ENCODE data around the gene LPIN3.

DNA sequence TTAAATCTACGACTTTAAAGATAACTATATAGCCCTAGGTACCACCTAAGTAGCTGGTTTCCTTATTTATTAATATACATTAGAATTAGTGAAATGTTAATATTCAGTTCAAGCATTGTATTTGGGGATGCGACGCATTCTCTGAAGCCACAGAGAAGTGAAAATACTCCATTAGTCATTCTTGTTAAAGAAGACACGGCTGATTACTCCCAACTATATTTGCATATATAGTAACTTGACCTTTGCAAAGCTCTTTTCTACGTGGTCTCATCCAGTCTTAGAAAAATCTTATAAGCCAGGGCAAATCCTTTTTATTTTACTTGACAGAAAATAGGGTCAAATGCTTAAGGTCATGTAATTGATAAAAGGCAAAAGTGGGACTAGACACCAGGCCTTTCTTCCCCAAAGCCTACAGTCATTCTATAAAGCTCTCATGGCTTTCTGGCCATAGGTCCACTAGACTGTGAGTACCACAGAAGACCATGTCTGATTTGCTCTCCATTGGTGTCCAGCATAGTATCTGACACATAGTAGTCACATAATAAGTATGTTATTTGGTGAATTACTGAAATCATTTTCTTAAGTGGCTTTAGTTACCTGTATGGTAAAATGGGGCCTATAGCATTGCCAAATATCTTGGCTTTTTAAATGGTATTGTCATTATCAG lies 34.4 kb upstream of the LPIN3 start:
- no peak for TF ChIP-seq JUN (IDR thresholded peaks at IDR 0.05; ENCODE audit: borderline replicate concordance, insufficient read depth, insufficient read length, low read depth)
- no peak for TF ChIP-seq CTCF (IDR thresholded peaks at IDR 0.05; ENCODE audit: extremely low read depth in 1 of 2, insufficient read depth in 1 of 2, low read depth in 1 of 2, low read length in 2 of 2)
- TF ChIP-seq MYC (IDR thresholded peaks at IDR 0.05; ENCODE audit: low read depth, low read length): no peak
- TF ChIP-seq POLR2A (IDR thresholded peaks at IDR 0.05; ENCODE audit: low read depth, low read length): no peak
- TF ChIP-seq GATA2 (IDR thresholded peaks at IDR 0.05; ENCODE audit: insufficient read depth, insufficient read length, low read depth, low read length): no peak
- TF ChIP-seq FOS (IDR thresholded peaks at IDR 0.05; ENCODE audit: borderline replicate concordance, insufficient read depth, low read length): no peak
- TF ChIP-seq, protein P1, sequence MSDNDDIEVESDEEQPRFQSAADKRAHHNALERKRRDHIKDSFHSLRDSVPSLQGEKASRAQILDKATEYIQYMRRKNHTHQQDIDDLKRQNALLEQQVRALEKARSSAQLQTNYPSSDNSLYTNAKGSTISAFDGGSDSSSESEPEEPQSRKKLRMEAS (IDR thresholded peaks at IDR 0.05; ENCODE audit: insufficient read depth, insufficient read length): no peak
